ENCODE results near the gene SEC14L1.

GRCh38 chr17:77153999-77154586, 13.3 kb downstream of the SEC14L1 start:
- TF ChIP-seq POLR2A (IDR thresholded peaks at IDR 0.05; ENCODE audit: low read length), result no peak
- TF ChIP-seq GATA1 (IDR thresholded peaks at IDR 0.05; ENCODE audit: low read depth, low read length), result no peak

Measured in erythroblast (primary cell).